Thymus (tissue), 11 donors: ENCODE results near the gene COMMD3. TPM values are rescaled to one million over a fixed set of nuclear protein-coding genes. Genes with fewer than 3 reads are reported as not detected.

Source experiments
- DNase-seq, 9 donors: peaks; one replicate each; pipeline ENCODE4 v3.0.0-alpha.2; 2013; ENCODE audit warnings: low spot score in 9 of 9, low read depth in 6 of 9, missing footprints in 1 of 9
- H3K27ac ChIP-seq, 2 donors: one replicate each; pipeline ENCODE4 v1.5.1; 2013; ENCODE audit warnings: control low read depth in 1 of 2, low read depth in 1 of 2, low read length in 1 of 2, mild to moderate bottlenecking in 1 of 2, moderate library complexity in 1 of 2
- H3K27me3 ChIP-seq, 2 donors: one replicate each; pipeline ENCODE4 v1.5.1; 2013; ENCODE audit warnings: low read length in 1 of 2; ENCODE audit not compliant: control insufficient read depth in 2 of 2, insufficient read depth in 1 of 2
- H3K36me3 ChIP-seq, 2 donors: one replicate each; pipeline ENCODE4 v1.5.1; 2013; ENCODE audit warnings: low read length in 1 of 2, mild to moderate bottlenecking in 1 of 2, moderate library complexity in 1 of 2; ENCODE audit not compliant: control insufficient read depth in 2 of 2, insufficient read depth in 2 of 2
- H3K4me1 ChIP-seq, 2 donors: one replicate each; pipeline ENCODE4 v1.5.1; 2013; ENCODE audit warnings: low read length in 2 of 2; ENCODE audit not compliant: control insufficient read depth in 2 of 2, insufficient read depth in 2 of 2
- H3K4me3 ChIP-seq, 2 donors: one replicate each; pipeline ENCODE4 v1.5.1; 2013; ENCODE audit warnings: low read length in 2 of 2, control low read depth in 1 of 2, mild to moderate bottlenecking in 1 of 2
- H3K9me3 ChIP-seq, 2 donors: one replicate each; pipeline ENCODE4 v1.5.1; 2013; ENCODE audit warnings: low read length in 1 of 2, mild to moderate bottlenecking in 1 of 2; ENCODE audit not compliant: control insufficient read depth in 2 of 2, insufficient read depth in 1 of 2
- WGBS: extraction: QIAGEN DNeasy Blood & Tissue Kit; methylation state at CpG from one replicate; pipeline ENCODE4 v1.1.7; 2013; 5-methylcytosine and 5-hydroxymethylcytosine counted together
- polyA plus RNA-seq: library from polyadenylated mRNA; stranded (reverse); fragments of 200-250 nt; gene quantifications from one replicate; pipeline ENCODE4 v1.2.3, GENCODE V29; 2013
- total RNA-seq: library from RNA; stranded (reverse); fragments of 120-200 nt; gene quantifications from one replicate; pipeline ENCODE4 v1.2.4, GENCODE V29; 2013
- donor health status: healthy.

COMMD3 gene
- total and polyA plus RNA-seq, 2 donors: 130 to 132 TPM

GRCh38 chr10:22315455-22316285 lies 518 bp upstream of the COMMD3 start:
- peaks cover 18 to 28% of the 10 kb centered on the region in 2 donors for H3K27me3 ChIP-seq
- under 1% methylated on average over 53 of the region's 53 CpGs for WGBS
- peaks cover 0 to 8% of the 10 kb centered on the region in 2 donors for H3K4me1 ChIP-seq
- peak in 1 of 9 donors; percentile 41 for DNase-seq
- H3K4me3 ChIP-seq: peak overlapping the region; percentile 94 to 97
- H3K36me3 ChIP-seq: no peaks in the 10 kb centered on the region
- H3K9me3 ChIP-seq: no peaks in the 10 kb centered on the region
- peak overlapping the region; percentile 60 to 95 for H3K27ac ChIP-seq

DNA sequence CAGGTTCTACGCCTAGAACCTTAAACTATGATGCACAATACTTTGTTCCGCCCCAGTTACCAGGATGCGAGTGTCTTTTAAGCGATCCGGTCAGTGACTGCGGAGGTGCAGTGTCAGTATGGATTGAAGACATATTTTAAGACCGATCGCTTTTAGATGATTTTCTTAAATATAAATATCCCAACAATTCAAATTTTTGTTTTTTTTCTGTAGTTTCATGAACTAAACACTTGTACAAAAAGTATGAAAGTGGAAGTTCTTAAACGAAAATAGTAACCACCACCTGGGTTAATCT lies 835 bp downstream of the COMMD3 start:
- peak overlapping the region; percentile 94 to 95 for H3K27ac ChIP-seq
- no peak for DNase-seq

DNA sequence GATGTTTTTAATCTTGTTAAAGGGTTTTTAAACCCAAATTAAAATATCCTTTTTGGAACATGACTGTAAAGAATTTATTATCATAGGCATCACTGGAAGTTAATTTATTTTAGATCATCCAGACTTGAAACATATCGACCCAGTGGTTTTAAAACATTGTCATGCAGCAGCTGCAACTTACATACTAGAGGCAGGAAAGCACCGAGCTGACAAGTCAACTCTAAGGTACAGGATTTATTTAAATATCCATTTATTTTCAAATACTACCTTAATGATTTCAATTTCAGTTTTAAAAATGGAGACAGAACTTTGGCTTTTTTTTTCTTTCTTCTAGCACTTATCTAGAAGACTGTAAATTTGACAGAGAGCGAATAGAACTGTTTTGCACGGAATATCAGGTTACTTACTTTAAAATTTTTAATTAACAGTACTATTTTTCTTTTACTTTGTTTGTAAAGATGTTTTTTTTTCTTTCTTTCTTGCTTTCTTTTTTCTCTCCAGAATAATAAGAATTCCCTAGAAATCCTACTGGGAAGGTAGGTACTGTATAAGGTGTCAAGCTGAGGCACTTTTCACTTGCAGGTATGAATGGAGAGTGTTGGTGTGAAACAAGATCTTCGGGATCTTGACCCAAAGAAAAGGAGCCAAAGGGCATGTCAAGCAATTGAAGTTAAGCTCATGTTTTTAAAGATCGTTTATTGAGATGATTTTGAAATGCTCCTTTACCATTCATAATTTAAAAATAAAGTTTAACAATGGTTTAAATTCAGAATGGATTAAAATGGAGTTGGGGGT lies 1.8 kb downstream of the COMMD3 start:
- H3K9me3 ChIP-seq: peaks cover 0 to 3% of the 10 kb centered on the region in 2 donors
- H3K36me3 ChIP-seq: no peaks in the 10 kb centered on the region
- DNase-seq: peak in 1 of 9 donors; percentile 25
- peaks cover 6 to 13% of the 10 kb centered on the region in 2 donors for H3K4me1 ChIP-seq
- H3K4me3 ChIP-seq: no peak overlapping the region
- 94% methylated on average over 6 of the region's 6 CpGs for WGBS
- H3K27me3 ChIP-seq: peaks cover 33 to 46% of the 10 kb centered on the region in 2 donors
- no peak overlapping the region for H3K27ac ChIP-seq

More for the DNA sequence above, 835 bp downstream of the COMMD3 start:
- 7% methylated on average over 9 of the region's 9 CpGs for WGBS
- Histone ChIP-seq H3K27me3 (peaks cover 23 to 37% of the 10 kb centered on the region in 2 donors), H3K9me3 (peaks cover 0 to 2% of the 10 kb centered on the region in 2 donors), H3K36me3 (no peaks in the 10 kb centered on the region), H3K4me3 (peak overlapping the region; percentile 94 to 97), H3K4me1 (peaks cover under 1 to 10% of the 10 kb centered on the region in 2 donors)

DNA sequence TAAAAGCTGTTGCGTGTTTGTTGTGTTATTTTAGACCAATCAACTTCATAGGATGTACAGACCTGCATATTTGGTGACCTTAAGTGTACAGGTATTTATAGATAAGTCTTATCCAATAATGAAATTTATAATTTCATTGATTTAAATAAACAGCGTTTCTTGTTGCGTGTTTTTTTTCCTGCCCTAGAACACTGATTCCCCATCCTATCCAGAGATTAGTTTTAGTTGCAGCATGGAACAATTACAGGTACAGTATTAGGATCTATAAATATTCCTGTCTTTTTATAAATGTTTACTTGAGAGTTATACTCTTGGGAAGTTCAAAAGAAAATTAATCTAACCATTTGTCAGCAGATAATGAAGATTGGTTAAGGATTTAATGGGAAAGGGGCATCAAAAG lies 2.6 kb downstream of the COMMD3 start:
- Histone ChIP-seq H3K4me1 (peaks cover 6 to 13% of the 10 kb centered on the region in 2 donors), H3K36me3 (no peaks in the 10 kb centered on the region), H3K4me3 (no peak overlapping the region), H3K9me3 (peaks cover 0 to 3% of the 10 kb centered on the region in 2 donors), H3K27ac (no peak overlapping the region), H3K27me3 (peaks cover 41 to 54% of the 10 kb centered on the region in 2 donors)
- DNase-seq: no peak
- WGBS: over 99% methylated on average over 3 of the region's 3 CpGs

DNA sequence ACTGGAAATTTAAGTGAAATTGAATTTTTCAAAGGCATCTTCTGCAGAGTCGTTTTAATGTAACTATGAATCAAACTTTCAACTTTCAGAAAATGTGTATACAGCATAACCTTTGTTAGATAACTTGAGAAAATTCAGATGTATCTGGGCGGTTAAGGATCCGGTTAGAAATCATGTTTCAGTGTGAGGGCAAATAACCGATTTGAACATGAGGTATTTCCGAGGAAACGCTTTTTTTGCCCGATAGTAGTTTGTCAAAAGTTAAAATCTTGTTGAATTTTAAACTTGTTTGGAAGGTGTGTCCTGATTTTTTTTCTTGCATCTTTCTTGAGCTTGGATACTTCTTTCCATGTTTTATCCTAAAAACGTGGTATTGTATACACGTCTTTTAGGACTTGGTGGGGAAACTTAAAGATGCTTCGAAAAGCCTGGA lies 3.4 kb downstream of the COMMD3 start:
- H3K27me3 ChIP-seq: peaks cover 49 to 62% of the 10 kb centered on the region in 2 donors
- peaks cover 0 to 3% of the 10 kb centered on the region in 2 donors for H3K9me3 ChIP-seq
- 74% methylated on average over 10 of the region's 10 CpGs for WGBS
- no peaks in the 10 kb centered on the region for H3K36me3 ChIP-seq
- no peak overlapping the region for H3K27ac ChIP-seq
- H3K4me3 ChIP-seq: peak overlapping the region in 1 of 2 donors; percentile 97
- DNase-seq: peak in 2 of 9 donors; percentile 25 to 50
- H3K4me1 ChIP-seq: peaks cover 10 to 17% of the 10 kb centered on the region in 2 donors

- H3K4me3 ChIP-seq: peak overlapping the region; percentile 30 to 97
- peaks cover 15 to 22% of the 10 kb centered on the region in 2 donors for H3K4me1 ChIP-seq
- H3K36me3 ChIP-seq: no peaks in the 10 kb centered on the region
- peaks cover 0 to 3% of the 10 kb centered on the region in 2 donors for H3K9me3 ChIP-seq
- WGBS: 3% methylated on average over 30 of the region's 30 CpGs
- DNase-seq: peak in 3 of 9 donors; percentile 34 to 74 (median 47)
- H3K27ac ChIP-seq: peak overlapping the region in 1 of 2 donors; percentile 79
- peaks cover 53 to 67% of the 10 kb centered on the region in 2 donors for H3K27me3 ChIP-seq
Measured at GRCh38 chr10:22319980-22320558, 3.9 kb downstream of the COMMD3 start.

DNA sequence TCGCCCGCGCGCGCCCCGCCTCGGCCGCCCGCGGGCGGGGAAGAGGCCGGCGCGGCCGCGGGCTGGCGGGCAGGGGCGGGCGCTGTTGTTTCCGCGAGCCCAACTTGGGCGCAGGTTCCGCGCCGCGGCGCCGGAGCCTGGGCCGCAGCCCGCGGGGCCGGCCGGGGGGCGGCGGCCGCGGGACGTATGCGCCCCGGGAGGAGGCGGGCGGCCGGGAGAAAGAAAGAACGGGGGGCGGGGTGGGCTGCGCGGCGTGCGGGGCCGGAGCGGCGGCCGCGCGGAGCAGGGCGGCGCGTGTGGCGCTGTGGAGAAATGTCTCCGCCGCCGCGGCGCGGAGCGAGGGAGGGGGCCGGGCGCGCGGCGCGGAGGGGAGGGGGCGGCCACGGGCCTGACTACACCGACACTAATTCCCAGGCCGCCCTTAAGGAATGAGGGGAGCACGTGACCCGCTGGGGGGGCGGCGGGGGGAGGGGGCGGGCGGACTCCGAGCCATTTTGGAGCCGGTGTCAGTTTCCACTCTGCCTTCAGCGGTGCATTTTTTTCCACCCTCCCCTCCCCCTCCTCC lies 4.5 kb downstream of the COMMD3 start, which contains the start of gene BMI1:
Gene BMI1 (plus strand): TSS at position 509 of the 565 bp plus-strand sequence. CDS start 5,351 bp downstream, outside the sequence.
- DNase-seq: peak in 3 of 9 donors; percentile 6 to 74 (median 22)

DNA sequence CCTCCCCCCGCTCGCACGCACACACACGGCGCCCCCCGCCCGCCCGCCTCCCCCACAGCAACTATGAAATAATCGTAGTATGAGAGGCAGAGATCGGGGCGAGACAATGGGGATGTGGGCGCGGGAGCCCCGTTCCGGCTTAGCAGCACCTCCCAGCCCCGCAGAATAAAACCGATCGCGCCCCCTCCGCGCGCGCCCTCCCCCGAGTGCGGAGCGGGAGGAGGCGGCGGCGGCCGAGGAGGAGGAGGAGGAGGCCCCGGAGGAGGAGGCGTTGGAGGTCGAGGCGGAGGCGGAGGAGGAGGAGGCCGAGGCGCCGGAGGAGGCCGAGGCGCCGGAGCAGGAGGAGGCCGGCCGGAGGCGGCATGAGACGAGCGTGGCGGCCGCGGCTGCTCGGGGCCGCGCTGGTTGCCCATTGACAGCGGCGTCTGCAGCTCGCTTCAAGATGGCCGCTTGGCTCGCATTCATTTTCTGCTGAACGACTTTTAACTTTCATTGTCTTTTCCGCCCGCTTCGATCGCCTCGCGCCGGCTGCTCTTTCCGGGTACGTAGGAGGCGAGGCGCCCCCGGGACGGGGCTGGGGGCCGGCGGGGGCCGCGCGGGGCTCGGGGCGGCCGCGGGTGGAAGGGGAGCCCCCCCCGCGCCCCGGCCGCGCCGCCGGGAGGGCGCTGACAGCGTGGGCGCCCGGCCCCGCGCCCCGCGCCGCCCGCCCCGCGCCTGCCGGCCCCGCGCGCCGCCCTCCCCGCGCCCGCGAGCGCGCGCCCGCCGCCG lies 5.2 kb downstream of the COMMD3 start:
- no peaks in the 10 kb centered on the region for H3K36me3 ChIP-seq
- H3K4me3 ChIP-seq: peak overlapping the region; percentile 69 to 97
- H3K27me3 ChIP-seq: peaks cover 53 to 68% of the 10 kb centered on the region in 2 donors
- 1% methylated on average over 102 of the region's 114 CpGs for WGBS
- peaks cover 17 to 24% of the 10 kb centered on the region in 2 donors for H3K4me1 ChIP-seq
- peaks cover 0 to 3% of the 10 kb centered on the region in 2 donors for H3K9me3 ChIP-seq
- peak overlapping the region; percentile 58 to 87 for H3K27ac ChIP-seq
- DNase-seq: peak in 3 of 9 donors; percentile 43 to 85 (median 62)

More for the DNA sequence above, 4.5 kb downstream of the COMMD3 start, which contains the start of gene BMI1:
- Histone ChIP-seq H3K4me3 (peak within 1 kb of the TSS; percentile 69 to 97), H3K9me3 (peaks cover 0 to 3% of the 10 kb centered on the region in 2 donors), H3K4me1 (peaks cover 17 to 21% of the 10 kb centered on the region in 2 donors), H3K27ac (peak within 1 kb of the TSS; percentile 58 to 87), H3K36me3 (no peaks in the 10 kb centered on the region), H3K27me3 (peaks cover 53 to 68% of the 10 kb centered on the region in 2 donors)
- under 1% methylated on average over 85 of the region's 85 CpGs for WGBS
